G401 (cell line): ENCODE data around the gene TIE1. TPM values are rescaled to one million over a fixed set of nuclear protein-coding genes. Genes with fewer than 3 reads are reported as not detected.

Experiments used
- DNase-seq: peaks from one replicate; pipeline ENCODE4 v3.0.0-alpha.2; 2015; ENCODE audit warnings: low spot score
- in situ Hi-C: cut with HindIII; loops from 2 replicates; pipeline ENCODE4 v1.10.0; 2016; ENCODE audit warnings: low sequenced_read_pairs, mixed read lengths
- total RNA-seq: library from RNA; depleted of rRNA; stranded (reverse); fragments of >200 nt; shearing (Covaris generic); gene quantifications from 2 replicates; pipeline ENCODE4 v1.2.3, GENCODE V29; 2014

Gene TIE1
- total RNA-seq, 1 experiment from 2014 or later: not detected

DNA sequence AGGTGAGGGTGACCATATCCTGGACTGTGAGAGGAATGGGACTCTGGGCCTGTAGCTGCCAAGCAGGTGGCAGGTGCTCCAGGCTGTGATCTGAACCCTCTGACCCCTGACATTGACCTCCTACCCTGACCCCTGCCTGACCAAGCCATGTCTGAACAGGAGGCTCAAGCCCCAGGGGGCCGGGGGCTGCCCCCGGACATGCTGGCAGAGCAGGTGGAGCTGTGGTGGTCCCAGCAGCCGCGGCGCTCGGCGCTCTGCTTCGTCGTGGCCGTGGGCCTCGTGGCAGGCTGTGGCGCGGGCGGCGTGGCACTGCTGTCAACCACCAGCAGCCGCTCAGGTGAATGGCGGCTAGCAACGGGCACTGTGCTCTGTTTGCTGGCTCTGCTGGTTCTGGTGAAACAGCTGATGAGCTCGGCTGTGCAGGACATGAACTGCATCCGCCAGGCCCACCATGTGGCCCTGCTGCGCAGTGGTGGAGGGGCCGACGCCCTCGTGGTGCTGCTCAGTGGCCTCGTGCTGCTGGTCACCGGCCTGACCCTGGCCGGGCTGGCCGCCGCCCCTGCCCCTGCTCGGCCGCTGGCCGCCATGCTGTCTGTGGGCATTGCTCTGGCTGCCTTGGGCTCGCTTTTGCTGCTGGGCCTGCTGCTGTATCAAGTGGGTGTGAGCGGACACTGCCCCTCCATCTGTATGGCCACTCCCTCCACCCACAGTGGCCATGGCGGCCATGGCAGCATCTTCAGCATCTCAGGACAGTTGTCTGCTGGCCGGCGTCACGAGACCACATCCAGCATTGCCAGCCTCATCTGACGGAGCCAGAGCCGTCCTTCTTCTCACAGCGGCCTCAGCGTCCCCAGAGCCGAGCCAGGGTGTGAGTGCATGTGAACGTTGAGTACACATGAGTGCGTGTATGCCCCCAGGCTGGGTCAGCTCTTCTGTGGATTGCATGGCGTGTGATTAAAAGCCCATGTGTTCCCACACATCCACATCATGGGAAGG, 27.9 kb upstream of the TIE1 start:
- in situ Hi-C loops: no loop called here
- DNase-seq: no peak

DNA sequence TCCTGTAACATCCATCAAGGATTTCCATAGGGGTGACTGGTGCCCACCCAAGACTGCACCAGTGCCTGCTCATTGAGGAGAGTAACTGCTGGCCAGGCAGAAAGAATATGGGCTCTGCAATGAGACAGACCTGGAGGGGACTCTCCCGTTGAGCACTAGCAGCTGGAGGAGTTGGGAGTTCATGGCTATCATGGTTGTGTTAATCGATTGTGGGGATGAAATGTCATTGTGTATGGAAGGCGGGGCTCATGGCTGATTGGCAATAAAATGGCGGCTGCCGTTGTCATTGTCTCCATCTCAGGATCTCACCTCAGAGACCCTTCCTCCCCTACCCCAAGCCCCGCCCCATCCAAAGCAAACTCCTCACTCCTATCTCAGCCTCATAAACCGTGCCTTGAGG, 27.1 kb upstream of the TIE1 start:
- DNase-seq: no peak
- in situ Hi-C loops: no loop called here

DNA sequence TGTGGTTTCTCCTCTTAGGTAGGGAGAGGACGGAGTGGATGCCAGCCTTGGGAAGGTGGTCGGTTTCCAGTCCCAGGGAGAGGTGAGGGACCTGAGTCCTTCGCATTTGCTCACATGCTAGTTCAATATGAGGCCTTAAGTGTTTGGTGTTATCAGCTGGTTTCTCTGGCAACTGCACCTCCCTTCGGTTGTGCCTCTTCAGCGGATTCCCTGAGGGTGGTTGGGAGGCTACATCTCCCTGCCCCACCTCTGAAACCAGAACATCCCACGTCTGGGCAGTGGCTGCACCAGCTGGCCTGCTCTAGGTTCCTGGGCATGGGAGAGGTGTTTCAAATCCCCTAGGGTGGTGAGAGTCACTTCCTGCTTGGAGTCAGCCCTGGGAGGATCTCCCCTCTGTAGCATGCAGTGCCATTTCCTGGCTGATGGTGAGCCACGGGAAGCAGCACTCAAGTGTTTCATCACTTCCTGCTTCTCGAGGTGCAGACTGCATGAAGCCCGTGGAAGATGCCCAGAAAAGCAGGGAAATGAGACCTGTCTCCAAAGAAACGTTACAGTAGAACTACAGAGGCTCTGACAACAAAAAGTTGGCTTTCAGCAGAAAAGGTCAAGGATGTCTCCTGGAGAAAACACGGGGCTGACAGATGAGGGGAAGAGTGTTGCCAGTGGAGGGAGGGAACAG, 26.5 kb upstream of the TIE1 start:
- no peak for DNase-seq
- in situ Hi-C loops: no loop called here

DNA sequence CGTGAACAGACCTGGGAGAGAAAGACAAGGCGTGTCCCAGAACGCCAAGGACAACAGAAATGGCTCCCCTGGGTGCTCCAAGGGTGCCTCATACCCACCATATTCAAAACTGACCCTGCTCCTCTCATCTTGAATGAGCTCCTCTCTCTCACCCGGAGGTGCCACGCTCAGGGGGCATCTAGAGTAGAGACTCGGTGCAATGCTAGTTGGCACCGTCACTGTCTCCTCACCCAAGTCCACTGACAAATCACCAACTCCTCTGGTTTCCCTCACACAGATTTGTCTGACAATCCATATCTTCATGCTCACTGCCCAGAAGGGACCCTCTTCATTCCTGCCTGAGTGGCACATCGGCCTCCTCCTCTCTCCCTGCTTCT, 26.0 kb upstream of the TIE1 start:
- no peak for DNase-seq
- in situ Hi-C loops: no loop called here

DNA sequence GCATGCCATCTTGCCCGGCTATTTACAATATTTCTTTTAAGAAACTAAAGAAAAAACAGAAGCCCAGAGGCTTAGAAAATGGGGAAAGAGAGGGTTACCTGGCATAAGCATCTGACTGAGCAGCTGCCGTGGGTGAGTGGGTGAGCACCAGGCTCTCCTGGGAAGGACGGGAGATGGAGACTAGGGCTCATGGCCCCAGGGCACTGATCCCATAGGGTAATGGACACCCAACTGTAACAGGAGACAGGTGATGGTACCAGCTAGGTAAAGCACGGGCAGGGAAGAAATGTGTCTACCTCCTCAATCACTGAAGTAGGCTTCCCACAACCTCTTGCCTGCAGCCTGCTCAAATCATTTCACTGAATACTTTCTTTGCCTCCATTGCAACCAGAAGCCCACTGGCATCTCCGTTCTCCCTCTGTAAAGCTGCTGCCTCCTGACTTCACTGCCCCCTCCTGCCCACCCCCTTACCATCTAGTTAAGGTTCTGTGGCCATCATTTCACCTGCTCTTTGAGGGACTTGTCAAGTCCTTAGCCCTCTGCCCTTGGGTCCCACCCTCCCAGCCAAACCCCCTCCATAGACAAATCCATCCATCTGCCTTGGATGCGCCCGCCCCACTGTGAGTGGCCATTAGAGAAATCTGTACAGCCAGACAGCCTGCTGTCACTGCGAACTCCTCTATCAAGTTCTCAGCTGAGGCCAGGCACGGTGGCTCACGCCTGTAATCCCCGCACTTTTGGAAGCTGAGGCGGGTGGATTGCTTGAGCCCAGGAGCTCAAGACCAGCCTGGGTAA, 24.8 kb upstream of the TIE1 start:
- no peak for DNase-seq
- in situ Hi-C loops: no loop called here

DNA sequence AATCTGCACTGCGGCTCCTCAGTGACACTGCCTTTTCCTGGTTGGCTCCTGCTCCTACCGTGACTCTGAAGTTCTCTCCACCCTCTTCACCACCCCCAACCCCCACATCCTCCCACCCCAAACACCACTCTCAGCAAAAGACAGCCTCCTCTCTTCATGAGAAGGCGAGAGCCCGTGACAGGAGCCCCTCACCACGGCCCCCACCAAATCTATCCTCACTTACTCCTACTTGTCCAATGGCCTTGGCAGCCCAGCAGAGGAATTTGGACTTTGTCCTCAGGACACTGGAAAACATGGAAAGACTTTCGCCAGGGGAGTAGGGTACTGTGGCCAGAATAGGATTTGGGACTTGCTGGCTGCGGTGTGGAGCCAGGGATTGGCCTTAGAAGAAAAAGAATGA, 24.1 kb upstream of the TIE1 start:
- in situ Hi-C loops: no loop called here
- DNase-seq: no peak

DNA sequence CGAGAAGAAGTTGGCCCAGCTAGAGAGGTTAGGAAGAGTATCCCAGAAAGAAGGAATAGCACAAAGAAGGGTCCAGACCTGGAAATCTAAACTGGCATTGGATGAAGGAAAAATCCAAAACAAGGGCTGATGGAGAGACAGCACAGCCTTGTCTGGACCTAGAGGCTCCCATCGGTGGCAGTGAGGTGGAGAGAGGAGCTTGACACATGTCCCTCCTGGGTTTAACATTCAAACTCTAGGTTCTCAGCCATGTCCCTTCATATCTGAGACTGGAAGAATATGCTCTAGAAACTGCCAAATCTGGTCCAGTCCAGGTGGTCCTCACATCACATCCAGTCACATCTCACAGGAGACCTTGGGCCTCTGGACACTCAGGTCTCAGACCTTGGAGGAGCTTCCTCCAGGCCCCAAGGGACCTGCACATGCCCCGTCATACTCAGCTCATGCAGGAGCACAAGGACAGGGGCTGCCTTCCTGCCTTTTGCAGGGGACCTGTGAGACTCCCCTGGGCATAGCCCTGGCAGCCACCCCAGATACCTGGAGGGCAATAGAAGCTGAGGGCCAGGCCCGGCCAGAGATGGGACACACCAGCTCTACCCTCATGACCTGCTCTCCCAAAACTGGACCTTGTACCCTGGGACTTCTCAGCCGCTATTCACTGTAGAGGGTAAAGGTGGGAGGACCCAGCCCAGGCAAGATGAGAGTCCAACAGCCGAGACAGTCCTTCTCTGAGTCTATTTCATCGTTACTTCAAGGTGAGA, 23.5 kb upstream of the TIE1 start:
- DNase-seq: no peak
- in situ Hi-C loops: no loop called here

DNA sequence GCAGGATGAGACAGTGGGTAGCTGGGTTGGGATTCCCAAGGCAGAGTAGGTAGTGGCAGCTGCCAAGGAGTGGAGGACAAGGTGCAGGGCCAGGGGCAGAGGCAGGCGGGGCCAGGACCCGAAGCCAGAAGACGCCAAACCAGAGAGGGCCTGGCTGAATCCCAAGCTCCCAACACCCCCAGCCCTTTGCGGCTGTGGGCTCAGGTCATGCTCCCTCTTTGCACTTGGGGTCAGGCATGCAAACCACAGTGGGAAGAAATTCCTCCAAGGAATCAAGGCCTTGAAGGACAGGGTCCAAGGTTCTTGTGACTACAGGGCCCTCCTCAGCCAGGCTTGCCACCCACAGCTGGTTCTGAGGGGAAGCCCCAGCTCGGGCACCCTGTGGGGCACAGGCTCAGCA, 21.6 kb upstream of the TIE1 start:
- no peak for DNase-seq
- in situ Hi-C loops: no loop called here

DNA sequence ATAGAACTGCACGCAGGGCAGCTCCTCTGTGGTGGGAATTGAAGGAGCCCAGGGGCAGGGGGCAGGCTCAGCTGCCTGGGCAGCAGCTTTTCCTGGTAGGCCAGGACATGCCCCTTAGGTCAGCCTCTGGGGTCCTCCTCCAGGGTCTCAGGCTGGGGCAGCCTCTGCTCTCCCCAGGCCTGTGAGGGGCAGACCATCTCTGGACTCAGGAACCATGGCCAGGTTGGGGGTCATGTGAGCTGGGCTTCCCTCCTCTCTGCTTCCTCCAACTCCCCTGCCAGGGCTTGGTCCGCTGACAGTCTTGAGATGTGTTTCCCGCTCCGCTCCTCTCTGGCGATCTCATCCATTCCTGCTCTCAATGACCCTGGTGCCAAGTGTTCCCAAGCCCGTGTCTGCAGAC, 21.1 kb upstream of the TIE1 start:
- no peak for DNase-seq
- in situ Hi-C loops: no loop called here

DNA sequence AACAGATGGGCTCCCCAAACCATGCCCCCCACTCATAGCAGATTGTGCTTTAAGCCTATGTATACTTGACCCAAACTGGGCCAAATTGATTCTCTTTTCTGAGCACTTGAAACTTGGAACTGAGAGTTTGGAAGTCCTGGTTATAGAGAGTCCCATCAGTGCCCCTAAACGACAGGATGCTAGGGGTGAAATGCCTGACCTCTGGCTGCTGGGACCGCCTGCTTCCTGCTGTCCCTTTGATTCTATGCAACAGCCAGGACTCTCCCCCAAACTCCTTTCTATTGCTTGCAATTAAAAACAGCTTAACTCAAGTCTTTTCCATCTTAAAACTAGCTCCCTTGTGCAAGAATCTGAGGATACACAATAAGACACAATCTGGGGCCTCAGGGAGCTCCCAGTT, 20.1 kb upstream of the TIE1 start:
- in situ Hi-C loops: no loop called here
- no peak for DNase-seq

DNA sequence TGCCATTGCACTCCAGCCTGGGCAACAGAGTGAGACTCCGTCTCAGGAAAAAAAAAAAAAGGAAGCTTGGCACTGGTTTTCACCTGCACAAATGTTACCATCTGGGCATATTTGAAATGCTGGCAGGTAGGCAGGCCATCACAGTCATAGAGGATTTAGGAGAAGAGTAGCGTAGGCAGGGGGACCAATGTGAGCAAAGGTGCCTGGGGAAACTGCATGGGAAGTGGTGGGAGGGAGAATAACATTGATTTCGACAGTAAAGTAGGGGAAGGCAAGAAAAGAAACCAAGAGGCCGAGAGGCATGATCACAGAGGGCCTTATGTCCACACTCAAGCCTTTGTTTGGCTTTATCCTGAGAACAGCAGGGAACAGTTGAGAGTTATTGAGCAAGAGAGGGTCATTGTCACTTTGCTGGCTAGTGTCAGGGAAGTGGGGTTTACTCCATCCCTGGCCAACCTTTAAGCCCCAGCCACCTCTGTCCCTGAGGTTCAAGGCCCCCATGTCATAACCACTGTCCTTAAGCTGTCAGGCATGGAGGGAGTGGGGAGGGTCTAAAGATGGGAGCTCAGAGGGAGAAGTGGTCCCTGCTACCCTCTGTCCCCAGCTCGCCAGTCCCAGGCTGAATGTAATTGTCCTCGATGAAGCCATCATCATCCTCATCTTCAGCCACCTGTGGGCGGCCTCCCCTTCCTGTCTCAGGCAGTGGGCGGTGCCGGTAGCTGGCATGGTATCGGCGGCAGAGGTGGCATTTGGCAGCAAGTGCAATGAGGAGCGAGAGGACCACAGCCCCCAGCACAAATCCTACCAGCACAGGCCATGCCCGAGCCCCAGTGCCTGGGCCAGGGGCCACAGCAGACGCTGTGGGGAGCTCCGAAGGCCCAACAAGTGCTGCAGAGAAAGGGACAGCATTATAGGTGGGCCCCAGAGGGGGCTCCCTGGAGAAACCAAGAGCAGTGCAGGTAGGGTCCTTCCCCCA, 18.3 kb upstream of the TIE1 start:
- in situ Hi-C loops: no loop called here

DNA sequence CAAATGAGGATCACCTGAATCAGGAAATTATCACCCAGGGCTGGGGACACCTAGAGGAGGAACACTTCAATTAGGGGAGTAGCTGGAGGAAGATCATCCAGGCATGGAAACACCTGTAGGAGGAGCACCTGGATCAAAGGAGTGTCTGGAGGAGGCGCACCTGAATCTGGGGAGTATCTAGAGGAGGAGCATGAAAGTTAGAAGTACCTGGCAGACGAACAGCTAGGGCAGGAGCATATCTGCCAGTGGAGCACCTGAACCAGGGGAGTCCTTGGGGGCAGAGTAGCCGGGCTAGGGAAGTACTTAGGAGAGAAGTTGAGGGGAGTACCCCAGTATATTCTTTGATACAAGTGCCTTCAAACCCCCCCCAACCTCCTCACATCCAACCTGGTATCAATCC, 16.7 kb upstream of the TIE1 start:
- in situ Hi-C loops: no loop called here
- no peak for DNase-seq

More for the DNA sequence above, 18.3 kb upstream of the TIE1 start:
- peak; percentile 85 for DNase-seq

DNA sequence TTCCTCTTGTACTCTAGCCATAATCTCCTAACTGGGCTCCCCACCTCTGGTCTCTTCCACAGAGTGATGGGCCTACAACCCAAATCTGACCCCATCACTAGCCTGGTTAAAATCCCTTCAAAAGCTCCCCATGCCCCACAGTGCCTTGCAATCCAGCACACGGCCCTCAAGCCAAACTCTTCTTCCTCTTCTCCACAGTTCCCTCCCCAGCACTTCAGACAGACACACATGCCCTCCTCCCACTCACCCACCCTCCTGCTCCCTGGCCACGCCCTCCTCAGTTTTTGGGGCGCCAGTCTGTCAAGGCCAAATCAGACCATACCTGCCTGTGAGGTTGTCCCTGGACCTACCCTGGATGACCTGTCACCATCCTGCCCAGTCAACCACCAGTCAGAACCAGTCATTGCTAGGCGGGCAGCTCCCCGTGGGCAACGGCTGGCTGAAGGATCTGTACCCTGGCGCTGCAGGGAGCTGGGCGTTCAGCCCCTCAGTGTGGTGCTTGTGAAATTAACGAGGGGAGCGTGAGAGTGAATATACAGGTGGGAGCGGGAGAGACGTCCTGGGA, 16.2 kb upstream of the TIE1 start:
- in situ Hi-C loops: no loop called here
- no peak for DNase-seq

DNA sequence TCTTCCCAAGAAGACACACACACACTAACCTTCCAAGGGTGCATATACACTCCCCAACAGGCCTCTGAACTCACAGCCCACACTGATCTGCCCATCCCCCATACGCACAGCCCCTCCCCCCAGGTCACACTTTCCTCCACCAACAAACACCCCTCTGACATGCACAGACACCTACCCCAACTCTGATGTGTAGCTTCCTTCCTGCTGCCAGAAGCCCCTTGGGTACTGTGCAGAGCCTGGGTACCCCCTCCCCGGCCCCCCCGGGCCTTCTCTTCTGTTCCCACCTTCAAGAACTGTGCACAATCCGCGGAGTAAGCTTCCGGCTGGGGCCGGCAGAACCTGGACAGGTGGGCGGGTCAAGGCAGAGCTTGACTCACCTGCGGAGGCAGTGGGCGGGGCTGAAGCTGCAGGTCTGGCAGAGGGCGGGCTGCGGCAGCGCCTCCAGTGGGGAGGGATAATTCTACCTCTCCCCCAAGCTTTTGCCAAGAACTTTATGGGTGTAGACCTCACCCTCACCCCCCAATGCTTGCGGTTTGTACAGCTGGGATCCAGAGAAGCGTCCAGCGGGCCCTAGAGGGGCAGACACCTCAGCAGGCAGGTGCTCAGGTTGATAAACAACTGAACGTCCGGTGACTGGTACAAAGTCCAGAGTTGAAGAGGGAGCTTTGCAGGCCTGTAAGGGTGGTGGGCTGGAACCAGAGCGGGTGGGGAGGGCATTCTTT, 15.4 kb upstream of the TIE1 start, which contains the start of gene C1orf210:
C1orf210 (minus strand) TSS at position 313 of the 722 bp plus-strand sequence. CDS start 2,311 bp downstream, outside the sequence.
- no peak for DNase-seq
- in situ Hi-C loops: no loop called here

DNA sequence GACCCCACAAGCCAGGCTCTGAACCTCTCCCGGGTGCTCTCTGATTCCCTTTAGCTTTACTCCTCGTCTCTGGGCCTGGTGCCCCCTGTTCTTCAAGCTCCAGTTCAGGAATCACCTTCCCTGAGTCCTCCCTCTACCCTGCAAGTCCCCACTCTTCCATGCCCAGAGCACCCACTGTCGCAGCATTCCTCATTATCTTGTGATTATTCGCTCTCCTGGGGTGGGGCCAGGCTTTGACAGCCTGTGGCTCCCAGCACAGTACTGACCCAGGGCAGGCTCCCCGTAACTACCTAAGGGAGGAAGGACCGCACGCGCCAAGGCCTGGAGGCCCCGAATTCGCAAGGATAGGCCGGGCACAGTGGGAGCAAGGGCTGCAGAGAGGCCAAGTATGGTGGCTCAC, 14.7 kb upstream of the TIE1 start:
- DNase-seq: no peak
- in situ Hi-C loops: no loop called here

DNA sequence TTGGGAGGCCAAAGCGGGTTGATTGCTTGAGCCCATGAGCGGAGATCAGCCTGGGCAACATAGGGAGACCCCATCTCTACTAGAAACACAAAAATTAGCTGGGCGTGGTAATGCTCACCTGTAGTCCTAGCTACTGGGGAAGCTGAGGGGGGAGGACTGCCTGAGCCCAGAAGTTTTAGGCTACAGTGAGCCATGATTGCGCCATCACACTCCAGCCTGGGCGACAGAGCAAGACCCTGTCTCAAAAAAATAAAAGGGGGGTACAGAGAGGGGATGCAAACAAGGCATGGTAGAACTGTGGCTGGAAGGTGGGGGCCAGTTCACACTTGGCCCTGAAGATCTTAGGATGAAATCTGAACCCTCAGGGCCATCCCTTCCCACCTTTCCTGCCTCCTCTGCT, 14.2 kb upstream of the TIE1 start:
- in situ Hi-C loops: no loop called here
- DNase-seq: no peak
